NB4 (cell line): ENCODE results near the gene KARS1.
A peak's percentile ranks its signal among the peaks of the same experiment; 100 is the strongest.
"Not testable (repeated sequence)": the region's sequence is repeated elsewhere in the genome, so short reads cannot be mapped to it uniquely, and the experiment has no call there.

Experiments used
- DNase-seq: peaks from one replicate; pipeline ENCODE4 v3.0.0; 2010; ENCODE audit warnings: low read depth
- H3K4me3 ChIP-seq: one replicate; pipeline ENCODE4 v1.5.1; 2011; ENCODE audit warnings: mild to moderate bottlenecking, low read depth, low read length, moderate library complexity
- MAX ChIP-seq: IDR thresholded peaks from 2 replicates; pipeline ENCODE4 v1.6.1; 2011; ENCODE audit warnings: low read depth, low read length
- MYC ChIP-seq: IDR thresholded peaks from 2 replicates; pipeline ENCODE4 v1.6.1; 2011; ENCODE audit warnings: low read depth, low read length
- POLR2A ChIP-seq: IDR thresholded peaks from 2 replicates; pipeline ENCODE4 v1.6.1; 2011; ENCODE audit warnings: mild to moderate bottlenecking; ENCODE audit not compliant: insufficient read length; ENCODE audit errors: extremely low read depth
- TF ChIP-seq, protein P1 (sequence below): IDR thresholded peaks from one replicate; pipeline ENCODE4 v1.5.1; 2012; ENCODE audit warnings: low read depth, low read length

Gene KARS1

GRCh38 chr16:75603241-75603640 lies 44.2 kb downstream of the KARS1 start:
- DNase-seq = no peak
- TF ChIP-seq MYC (no peak), MAX (no peak), POLR2A (no peak)
- TF ChIP-seq, protein P1, sequence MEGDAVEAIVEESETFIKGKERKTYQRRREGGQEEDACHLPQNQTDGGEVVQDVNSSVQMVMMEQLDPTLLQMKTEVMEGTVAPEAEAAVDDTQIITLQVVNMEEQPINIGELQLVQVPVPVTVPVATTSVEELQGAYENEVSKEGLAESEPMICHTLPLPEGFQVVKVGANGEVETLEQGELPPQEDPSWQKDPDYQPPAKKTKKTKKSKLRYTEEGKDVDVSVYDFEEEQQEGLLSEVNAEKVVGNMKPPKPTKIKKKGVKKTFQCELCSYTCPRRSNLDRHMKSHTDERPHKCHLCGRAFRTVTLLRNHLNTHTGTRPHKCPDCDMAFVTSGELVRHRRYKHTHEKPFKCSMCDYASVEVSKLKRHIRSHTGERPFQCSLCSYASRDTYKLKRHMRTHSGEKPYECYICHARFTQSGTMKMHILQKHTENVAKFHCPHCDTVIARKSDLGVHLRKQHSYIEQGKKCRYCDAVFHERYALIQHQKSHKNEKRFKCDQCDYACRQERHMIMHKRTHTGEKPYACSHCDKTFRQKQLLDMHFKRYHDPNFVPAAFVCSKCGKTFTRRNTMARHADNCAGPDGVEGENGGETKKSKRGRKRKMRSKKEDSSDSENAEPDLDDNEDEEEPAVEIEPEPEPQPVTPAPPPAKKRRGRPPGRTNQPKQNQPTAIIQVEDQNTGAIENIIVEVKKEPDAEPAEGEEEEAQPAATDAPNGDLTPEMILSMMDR = no peak
- no peak overlapping the region for H3K4me3 ChIP-seq

DNA sequence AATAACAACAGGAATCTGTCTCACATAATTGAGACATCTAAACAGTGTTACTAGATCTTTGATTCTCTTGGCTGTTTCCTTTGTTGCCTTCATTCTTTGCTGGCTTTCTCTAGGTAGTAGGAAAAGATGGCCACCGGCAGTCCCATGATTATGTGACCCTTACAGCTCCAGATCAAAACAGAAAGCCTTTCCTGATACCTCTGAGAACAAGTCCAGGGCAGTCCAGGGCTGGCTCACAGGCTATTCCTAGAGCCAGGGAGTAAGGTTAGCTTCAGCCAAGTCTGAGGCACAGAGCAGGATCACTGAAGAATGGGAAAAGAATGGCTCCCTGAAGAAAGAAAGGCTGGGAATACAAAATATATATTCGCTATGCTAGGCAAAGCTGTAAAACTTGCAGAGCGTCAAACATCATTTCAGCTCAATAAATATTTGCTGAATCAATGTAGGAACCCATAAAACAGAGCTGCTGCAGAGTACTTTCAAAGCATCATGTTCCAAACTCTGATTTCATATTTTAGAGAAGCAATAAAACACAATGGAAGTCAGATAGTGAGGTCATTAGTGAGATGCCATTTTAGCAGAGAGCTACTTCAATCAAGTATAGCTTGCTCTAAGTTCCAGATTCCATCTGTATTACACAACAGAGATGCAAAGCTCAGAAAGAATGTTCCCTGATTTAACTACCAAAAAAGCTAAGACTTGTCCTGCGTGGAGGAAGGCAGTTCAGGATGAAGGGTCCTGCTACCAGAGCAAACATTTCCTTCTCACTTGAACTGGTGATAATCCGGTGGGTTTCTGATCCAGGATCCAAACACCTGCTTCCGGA lies 47.8 kb downstream of the KARS1 start:
- no peak for DNase-seq
- no peak overlapping the region for H3K4me3 ChIP-seq

GRCh38 chr16:75593825-75594820 lies 53.3 kb downstream of the KARS1 start:
- TF ChIP-seq POLR2A = no peak
- TF ChIP-seq MYC = no peak
- TF ChIP-seq MAX = no peak
- TF ChIP-seq, protein P1 = no peak
- H3K4me3 ChIP-seq = no peak overlapping the region
- DNase-seq = peak; percentile 28

More for the DNA sequence above, 47.8 kb downstream of the KARS1 start:
- TF ChIP-seq MYC (no peak), POLR2A (no peak), MAX (no peak)
- TF ChIP-seq, protein P1 = no peak

- no peak for DNase-seq
- TF ChIP-seq MYC (no peak), POLR2A (no peak), MAX (no peak)
- TF ChIP-seq, protein P1 = no peak
- no peak overlapping the region for H3K4me3 ChIP-seq
Observed at GRCh38 chr16:75593308-75593707, 54.2 kb downstream of the KARS1 start.

DNA sequence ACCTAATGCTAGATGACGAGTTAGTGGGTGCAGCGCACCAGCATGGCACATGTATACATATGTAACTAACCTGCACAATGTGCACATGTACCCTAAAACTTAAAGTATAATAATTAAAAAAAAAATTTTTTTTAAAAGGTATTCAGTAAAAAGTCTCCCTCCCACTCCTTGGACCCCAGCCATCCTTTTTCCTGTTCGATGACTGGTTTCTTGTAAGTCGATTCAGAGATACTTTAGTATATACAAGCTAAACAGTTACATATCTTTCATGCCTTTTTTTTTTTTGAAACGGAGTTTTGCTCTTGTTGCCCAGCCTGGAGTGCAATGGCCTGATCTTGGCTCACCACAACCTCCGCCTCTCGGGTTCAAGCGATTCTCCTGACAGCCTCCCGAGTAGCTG lies 55.5 kb downstream of the KARS1 start:
- not testable (repeated sequence) for DNase-seq, H3K4me3 ChIP-seq
